ENCODE data around the gene SIGLEC11. TPM values are rescaled to one million over a fixed set of nuclear protein-coding genes. Genes with fewer than 3 reads are reported as not detected.

Gene SIGLEC11
- total RNA-seq, 1 donor from 2014 or later: 0.27 TPM

DNA sequence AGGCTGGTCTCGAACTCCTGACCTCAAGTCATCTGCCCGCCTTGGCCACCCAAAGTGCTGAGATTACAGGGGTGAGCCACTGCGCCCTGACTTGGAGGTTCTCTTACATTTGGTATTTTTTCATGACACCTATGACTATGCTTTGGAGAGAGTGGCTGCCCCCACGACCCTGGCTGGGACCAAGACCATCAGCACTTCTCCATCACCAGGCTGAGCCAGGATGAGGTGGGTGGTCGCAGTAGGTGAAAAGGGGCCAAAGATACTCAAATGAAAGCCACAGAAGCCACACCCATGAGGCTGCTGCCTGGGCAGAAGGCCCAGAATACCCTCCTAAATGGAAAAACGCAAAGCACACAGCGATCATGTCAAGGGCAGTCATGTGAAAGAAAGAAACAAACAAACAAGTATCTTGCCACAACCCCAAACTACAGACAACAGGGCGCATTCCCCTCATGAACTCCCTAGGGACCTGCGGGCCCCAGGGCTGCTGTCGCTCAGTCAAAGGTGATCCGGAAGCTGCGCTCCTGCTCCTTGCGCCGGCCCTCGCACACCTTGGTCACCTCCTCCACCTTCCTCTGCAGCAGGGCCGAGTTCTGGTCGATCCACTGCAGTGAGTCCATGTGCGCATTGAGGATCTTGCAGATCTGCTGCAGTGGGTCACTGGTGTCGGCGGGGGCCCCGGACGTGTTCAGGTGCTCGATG, 53.1 kb downstream of the SIGLEC11 start:
- TF ChIP-seq, protein P1, sequence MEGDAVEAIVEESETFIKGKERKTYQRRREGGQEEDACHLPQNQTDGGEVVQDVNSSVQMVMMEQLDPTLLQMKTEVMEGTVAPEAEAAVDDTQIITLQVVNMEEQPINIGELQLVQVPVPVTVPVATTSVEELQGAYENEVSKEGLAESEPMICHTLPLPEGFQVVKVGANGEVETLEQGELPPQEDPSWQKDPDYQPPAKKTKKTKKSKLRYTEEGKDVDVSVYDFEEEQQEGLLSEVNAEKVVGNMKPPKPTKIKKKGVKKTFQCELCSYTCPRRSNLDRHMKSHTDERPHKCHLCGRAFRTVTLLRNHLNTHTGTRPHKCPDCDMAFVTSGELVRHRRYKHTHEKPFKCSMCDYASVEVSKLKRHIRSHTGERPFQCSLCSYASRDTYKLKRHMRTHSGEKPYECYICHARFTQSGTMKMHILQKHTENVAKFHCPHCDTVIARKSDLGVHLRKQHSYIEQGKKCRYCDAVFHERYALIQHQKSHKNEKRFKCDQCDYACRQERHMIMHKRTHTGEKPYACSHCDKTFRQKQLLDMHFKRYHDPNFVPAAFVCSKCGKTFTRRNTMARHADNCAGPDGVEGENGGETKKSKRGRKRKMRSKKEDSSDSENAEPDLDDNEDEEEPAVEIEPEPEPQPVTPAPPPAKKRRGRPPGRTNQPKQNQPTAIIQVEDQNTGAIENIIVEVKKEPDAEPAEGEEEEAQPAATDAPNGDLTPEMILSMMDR (conservative IDR thresholded peaks at IDR 0.05): no peak
- Mint-ChIP-seq H3K4me1 (ENCODE audit: unreplicated experiment) (peaks cover 13% of the 10 kb centered on the region), H3K27me3 (no peaks in the 10 kb centered on the region), H3K9me3 (no peaks in the 10 kb centered on the region), H3K36me3 (peaks cover 16% of the 10 kb centered on the region), H3K4me3 (no peak overlapping the region), H3K27ac (no peak overlapping the region)
- no peak for DNase-seq (ENCODE audit: extremely low spot score, unreplicated experiment)

DNA sequence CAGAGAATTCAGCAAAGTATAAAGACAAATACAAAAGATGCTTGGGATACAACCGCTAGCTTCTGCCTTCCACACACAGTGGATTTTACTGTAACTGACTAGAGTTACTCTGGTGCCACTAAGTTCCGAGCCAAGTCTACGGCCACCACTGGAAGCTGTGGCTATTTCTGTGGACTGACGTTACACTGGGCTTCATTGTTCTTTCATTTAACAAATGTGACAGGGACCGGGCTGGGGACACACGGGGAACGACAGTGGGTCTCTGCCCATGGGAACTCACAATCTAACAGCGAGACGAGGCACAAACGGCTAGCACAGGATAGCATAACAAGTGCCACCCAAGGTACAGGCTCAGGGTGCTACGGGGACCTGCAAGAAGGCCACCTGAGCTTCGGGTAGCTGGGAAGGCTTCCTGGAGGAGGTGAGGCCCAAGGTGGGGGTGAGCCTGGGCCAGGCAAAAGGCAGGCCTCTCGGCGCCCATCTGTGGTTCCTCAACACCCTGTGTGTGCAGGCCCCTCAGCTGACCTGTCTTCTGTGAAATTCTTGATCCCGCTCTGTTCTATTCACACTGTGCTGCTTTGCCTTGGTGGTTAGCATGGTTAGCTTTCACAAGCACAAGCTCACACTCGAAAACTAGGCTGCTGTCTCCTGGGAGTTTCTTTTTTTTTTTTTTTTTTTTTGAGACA, 54.0 kb downstream of the SIGLEC11 start:
- peaks cover 13% of the 10 kb centered on the region for H3K36me3 Mint-ChIP-seq

GRCh38 chr19:49904136-49904535, 56.8 kb downstream of the SIGLEC11 start:
- TF ChIP-seq, protein P1 (conservative IDR thresholded peaks at IDR 0.05): no peak
- Mint-ChIP-seq H3K27ac (no peak overlapping the region), H3K4me3 (no peak overlapping the region), H3K27me3 (no peaks in the 10 kb centered on the region), H3K4me1 (ENCODE audit: unreplicated experiment) (no peaks in the 10 kb centered on the region), H3K36me3 (peaks cover 7% of the 10 kb centered on the region), H3K9me3 (no peaks in the 10 kb centered on the region)
- DNase-seq (ENCODE audit: extremely low spot score, unreplicated experiment): no peak

More for the DNA sequence above, 54.0 kb downstream of the SIGLEC11 start:
- no peak overlapping the region for H3K4me3 Mint-ChIP-seq
- H3K9me3 Mint-ChIP-seq: no peaks in the 10 kb centered on the region
- no peak overlapping the region for H3K27ac Mint-ChIP-seq
- no peak for DNase-seq (ENCODE audit: extremely low spot score, unreplicated experiment)
- TF ChIP-seq, protein P1 (conservative IDR thresholded peaks at IDR 0.05): no peak
- H3K4me1 Mint-ChIP-seq (ENCODE audit: unreplicated experiment): peaks cover 11% of the 10 kb centered on the region
- no peaks in the 10 kb centered on the region for H3K27me3 Mint-ChIP-seq

Other genes starting within 250 kb of the SIGLEC11 start
- not detected in 2 replicates for gene TSKS, start 197.9 kb downstream of the SIGLEC11 start, total RNA-seq (ENCODE audit: low replicate concordance)
- 75.2 and 82.9 TPM in 2 replicates for gene AP2A1, start 194.2 kb downstream of the SIGLEC11 start, total RNA-seq (ENCODE audit: low replicate concordance)
- gene FUZ, start 147.9 kb downstream of the SIGLEC11 start, total RNA-seq (ENCODE audit: low replicate concordance): 26.8 and 29.3 TPM in 2 replicates
- gene MED25, start 142.9 kb downstream of the SIGLEC11 start, total RNA-seq (ENCODE audit: low replicate concordance): 88.5 and 88.9 TPM in 2 replicates
- 248 and 388 TPM in 2 replicates for gene PTOV1, start 110.0 kb downstream of the SIGLEC11 start, total RNA-seq (ENCODE audit: low replicate concordance)
- gene PNKP, start 93.6 kb downstream of the SIGLEC11 start, total RNA-seq (ENCODE audit: low replicate concordance): 72.3 and 125 TPM in 2 replicates
- 35.8 and 40.1 TPM in 2 replicates for gene AKT1S1, start 83.8 kb downstream of the SIGLEC11 start, total RNA-seq (ENCODE audit: low replicate concordance)
- 33.9 and 45.9 TPM in 2 replicates for gene TBC1D17, start 83.5 kb downstream of the SIGLEC11 start, total RNA-seq (ENCODE audit: low replicate concordance)
- 0.58 and 0.74 TPM in 2 replicates for gene IL4I1, start 64.3 kb downstream of the SIGLEC11 start, total RNA-seq (ENCODE audit: low replicate concordance)
- 18.1 and 21.4 TPM in 2 replicates for gene ATF5, start 32.0 kb downstream of the SIGLEC11 start, total RNA-seq (ENCODE audit: low replicate concordance)
- gene NUP62, start 31.7 kb downstream of the SIGLEC11 start, total RNA-seq (ENCODE audit: low replicate concordance): 77.4 and 88.8 TPM in 2 replicates
- gene VRK3, start 64.2 kb upstream of the SIGLEC11 start, total RNA-seq (ENCODE audit: low replicate concordance): 44.6 and 51.9 TPM in 2 replicates
- gene ZNF473, start 64.8 kb upstream of the SIGLEC11 start, total RNA-seq (ENCODE audit: low replicate concordance): 13.4 and 14.3 TPM in 2 replicates
- gene IZUMO2, start 202.1 kb upstream of the SIGLEC11 start, total RNA-seq (ENCODE audit: low replicate concordance): not detected in 2 replicates
- gene MYH14, start 242.4 kb upstream of the SIGLEC11 start, total RNA-seq (ENCODE audit: low replicate concordance): 93.9 and 225 TPM in 2 replicates

Measured in type B pancreatic cell (in vitro differentiated cells).